ENCODE data around the gene LEFTY1. TPM values are rescaled to one million over a fixed set of nuclear protein-coding genes. Genes with fewer than 3 reads are reported as not detected.

Gene LEFTY1
- total and polyA plus RNA-seq, 2 donors (not counting 3 experiments of a cell fraction or from before 2014, with no cell fraction given), result not detected

DNA sequence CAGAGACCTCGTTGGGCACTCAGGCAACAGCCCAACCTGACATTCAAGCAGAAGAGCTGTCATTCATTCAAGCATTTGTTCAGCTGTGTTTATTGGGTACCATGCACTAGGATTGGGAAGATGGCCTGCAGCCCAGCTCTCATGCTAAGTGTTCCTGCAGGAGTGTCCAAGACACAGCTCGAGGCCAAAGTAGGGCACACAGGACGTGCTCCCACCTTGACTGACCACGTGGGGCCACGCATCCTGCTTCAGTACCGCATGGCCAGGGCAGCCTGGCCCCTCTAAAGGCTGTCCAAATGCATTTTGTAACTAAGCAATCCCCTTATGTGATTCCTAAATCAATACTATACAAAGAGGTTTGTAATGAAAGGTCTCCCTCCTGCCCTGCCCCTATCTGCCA is 25.4 kb upstream of the LEFTY1 start:
- Histone ChIP-seq H3K79me2 (ENCODE audit: control insufficient read depth, insufficient read depth, low read length) (no peaks in the 10 kb centered on the region), H4K20me1 (replicated peaks; ENCODE audit: control insufficient read depth, extremely low read depth, insufficient read depth, low read length) (no peaks in the 10 kb centered on the region), H3K9me1 (replicated peaks; ENCODE audit: control insufficient read depth, extremely low read depth, insufficient read depth, low read length) (no peaks in the 10 kb centered on the region), H3K27me3 (ENCODE audit: control insufficient read depth in 2 of 2, insufficient read depth in 2 of 2, low read length in 2 of 2) (no peaks in the 10 kb centered on the region), H3K27ac (ENCODE audit: insufficient read depth, low read depth, low read length) (no peak overlapping the region), H3K9ac (replicated peaks; ENCODE audit: extremely low read depth, insufficient read depth, low read length) (no peak overlapping the region), H3K36me3 (ENCODE audit: control insufficient read depth in 2 of 2, extremely low read depth in 1 of 2, insufficient read depth in 2 of 2, low read length in 2 of 2) (peaks cover 2 to 8% of the 10 kb centered on the region in 2 experiments), H3K4me1 (ENCODE audit: control insufficient read depth, extremely low read depth, insufficient read depth, low read length) (peaks cover under 1% of the 10 kb centered on the region), H2AFZ (ENCODE audit: low read depth, low read length) (no peak overlapping the region), H3K9me3 (replicated peaks; ENCODE audit: control insufficient read depth, insufficient read depth, low read length) (no peaks in the 10 kb centered on the region), H3K4me2 (ENCODE audit: insufficient read depth, low read length) (no peak overlapping the region), H3K4me3 (replicated peaks in 1 of 3; ENCODE audit: insufficient read depth in 1 of 3, low read depth in 1 of 3, low read length in 3 of 3) (no peak overlapping the region)
- intact Hi-C loops (cut with micrococcal nuclease), result loop anchor here (5.0 kb wide), 1 partner anchor 67 kb away; no protein-coding TSS in a partner anchor
- DNase-seq (ENCODE audit: low read depth, low spot score) (no peak), FAIRE-seq (no peak)
- no TSS peak for BruUV-seq (replicated peaks)
- ChIA-PET CTCF (interaction anchor here (1.7 to 7.1 kb wide), 2 partner anchors 73 to 437 kb away, joined by 4 to 82 read pairs; no protein-coding TSS in a partner anchor), POLR2A (no interaction called here)
- TF ChIP-seq, protein P1, sequence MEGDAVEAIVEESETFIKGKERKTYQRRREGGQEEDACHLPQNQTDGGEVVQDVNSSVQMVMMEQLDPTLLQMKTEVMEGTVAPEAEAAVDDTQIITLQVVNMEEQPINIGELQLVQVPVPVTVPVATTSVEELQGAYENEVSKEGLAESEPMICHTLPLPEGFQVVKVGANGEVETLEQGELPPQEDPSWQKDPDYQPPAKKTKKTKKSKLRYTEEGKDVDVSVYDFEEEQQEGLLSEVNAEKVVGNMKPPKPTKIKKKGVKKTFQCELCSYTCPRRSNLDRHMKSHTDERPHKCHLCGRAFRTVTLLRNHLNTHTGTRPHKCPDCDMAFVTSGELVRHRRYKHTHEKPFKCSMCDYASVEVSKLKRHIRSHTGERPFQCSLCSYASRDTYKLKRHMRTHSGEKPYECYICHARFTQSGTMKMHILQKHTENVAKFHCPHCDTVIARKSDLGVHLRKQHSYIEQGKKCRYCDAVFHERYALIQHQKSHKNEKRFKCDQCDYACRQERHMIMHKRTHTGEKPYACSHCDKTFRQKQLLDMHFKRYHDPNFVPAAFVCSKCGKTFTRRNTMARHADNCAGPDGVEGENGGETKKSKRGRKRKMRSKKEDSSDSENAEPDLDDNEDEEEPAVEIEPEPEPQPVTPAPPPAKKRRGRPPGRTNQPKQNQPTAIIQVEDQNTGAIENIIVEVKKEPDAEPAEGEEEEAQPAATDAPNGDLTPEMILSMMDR (IDR thresholded peaks at IDR 0.05; ENCODE audit: extremely low read depth in 1 of 2, insufficient read depth in 1 of 2, low read depth in 1 of 2, low read length in 2 of 2), result no peak
- no peak for TF ChIP-seq JUN (IDR thresholded peaks at IDR 0.05; ENCODE audit: borderline replicate concordance, insufficient read depth, insufficient read length, low read depth)
- TF ChIP-seq FOS (IDR thresholded peaks at IDR 0.05; ENCODE audit: borderline replicate concordance, insufficient read depth, low read length), result no peak
- no peak for TF ChIP-seq POLR2A (IDR thresholded peaks at IDR 0.05; ENCODE audit: low read depth, low read length)
- no peak for TF ChIP-seq EZH2 (IDR thresholded peaks at IDR 0.05; ENCODE audit: borderline replicate concordance, low read depth, low read length, severe bottlenecking)
- TF ChIP-seq GATA2 (IDR thresholded peaks at IDR 0.05; ENCODE audit: insufficient read depth, insufficient read length, low read depth, low read length), result no peak
- no peak for TF ChIP-seq MYC (IDR thresholded peaks at IDR 0.05; ENCODE audit: low read depth, low read length)
- TF ChIP-seq POLR2AphosphoS5 (IDR thresholded peaks at IDR 0.05; ENCODE audit: insufficient read depth, low read depth, low read length), result no peak
- TF ChIP-seq, protein P2, sequence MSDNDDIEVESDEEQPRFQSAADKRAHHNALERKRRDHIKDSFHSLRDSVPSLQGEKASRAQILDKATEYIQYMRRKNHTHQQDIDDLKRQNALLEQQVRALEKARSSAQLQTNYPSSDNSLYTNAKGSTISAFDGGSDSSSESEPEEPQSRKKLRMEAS (IDR thresholded peaks at IDR 0.05; ENCODE audit: insufficient read depth, insufficient read length), result no peak
- dilution Hi-C loops (cut with MboI; ENCODE audit: extremely low pct_ligation_motif_present, low sequenced_read_pairs), result no loop called here
